SK-N-SH (cell line): ENCODE results near the gene PDHX. TPM values are rescaled to one million over a fixed set of nuclear protein-coding genes. Genes with fewer than 3 reads are reported as not detected.
A peak's percentile ranks its signal among the peaks of the same experiment; 100 is the strongest.

Source experiments
- CTCF ChIA-PET: fragments of 300-600, 350-600 bp; formaldehyde crosslinking; extraction: SDS; loops from one replicate; lab custom pipeline; 2021; lab: Yijun Ruan, JAX
- POLR2A ChIA-PET: fragments of 350-600 bp; sonication (Branson Sonifier 250); formaldehyde crosslinking; extraction: SDS; loops from one replicate; lab custom pipeline; 2020; ENCODE audit warnings: antibody characterized with exemption, inconsistent platforms; lab: Yijun Ruan, JAX
- DNase-seq: peaks from one replicate; pipeline ENCODE4 v3.0.0; 2012
- H2AFZ ChIP-seq: fragments of 200-600 bp; sonication (generic); 2 replicates; pipeline ENCODE4 v1.8.1; 2016; ENCODE audit warnings: antibody characterized with exemption, mild to moderate bottlenecking, low read depth
- H3F3A ChIP-seq: fragments of 200-600 bp; sonication (generic); replicated peaks from 2 replicates; pipeline ENCODE3; 2016; ENCODE audit warnings: antibody characterized with exemption, mild to moderate bottlenecking; ENCODE audit not compliant: insufficient read depth
- H3K27ac ChIP-seq, 2 experiments: fragments of 200-500 bp in 1 of 2; fragments of 200-600 bp in 1 of 2; sonication (Bioruptor generic) in 1 of 2; sonication (generic), shearing (Covaris generic) in 1 of 2; 2 replicates each; pipeline versions ENCODE4 v1.5.1 to v1.6.1; 2014 to 2016; ENCODE audit warnings: low read depth in 2 of 2, inconsistent platforms in 1 of 2, low read length in 1 of 2, mild to moderate bottlenecking in 1 of 2, mixed read lengths in 1 of 2
- H3K27me3 ChIP-seq: fragments of 200-600 bp; sonication (generic), shearing (Covaris generic); 2 replicates; pipeline ENCODE4 v1.6.1; 2016; ENCODE audit warnings: mixed run types; ENCODE audit not compliant: insufficient read depth
- H3K36me3 ChIP-seq, 2 experiments: fragments of 200-500 bp in 1 of 2; fragments of 200-600 bp in 1 of 2; sonication (Bioruptor generic) in 1 of 2; sonication (generic) in 1 of 2; replicated peaks in 1 of 2; 2 replicates each; pipeline versions ENCODE3 to v1.5.1; 2014 to 2016; ENCODE audit warnings: low read length in 1 of 2, mild to moderate bottlenecking in 1 of 2; ENCODE audit not compliant: insufficient read depth in 2 of 2, control insufficient read depth in 1 of 2
- H3K4me1 ChIP-seq, 2 experiments: fragments of 200-500 bp in 1 of 2; fragments of 200-600 bp in 1 of 2; sonication (Bioruptor generic) in 1 of 2; sonication (generic), shearing (Covaris generic) in 1 of 2; 2 replicates each; pipeline versions ENCODE4 v1.5.1 to v1.6.1; 2014 to 2016; ENCODE audit warnings: low read depth in 1 of 2, low read length in 1 of 2, mixed run types in 1 of 2; ENCODE audit not compliant: insufficient read depth in 2 of 2, control insufficient read depth in 1 of 2
- H3K4me2 ChIP-seq: fragments of 200-600 bp; sonication (generic), shearing (Covaris generic); 2 replicates; pipeline ENCODE4 v1.6.1; 2017; ENCODE audit warnings: mixed run types
- H3K4me3 ChIP-seq, 2 experiments: fragments of 200-500 bp in 1 of 2; fragments of 200-600 bp in 1 of 2; sonication (Bioruptor generic) in 1 of 2; sonication (generic), shearing (Covaris generic) in 1 of 2; 2 replicates each; pipeline versions ENCODE4 v1.5.1 to v1.8.1; 2014 to 2016; ENCODE audit warnings: low read depth in 2 of 2, inconsistent platforms in 1 of 2, low read length in 1 of 2, mild to moderate bottlenecking in 1 of 2, mixed read lengths in 1 of 2, moderate library complexity in 1 of 2
- H3K79me2 ChIP-seq: fragments of 200-600 bp; sonication (generic); 2 replicates; pipeline ENCODE4 v1.8.1; 2017; ENCODE audit warnings: mild to moderate bottlenecking; ENCODE audit not compliant: insufficient read depth
- H3K9ac ChIP-seq: fragments of 200-600 bp; sonication (generic); 2 replicates; pipeline ENCODE4 v1.6.1; 2017; ENCODE audit warnings: mixed run types
- H3K9me2 ChIP-seq: fragments of 200-600 bp; sonication (generic); 2 replicates; pipeline ENCODE4 v1.6.1; 2017; ENCODE audit warnings: mixed run types
- H3K9me3 ChIP-seq: fragments of 200-600 bp; sonication (generic); 2 replicates; pipeline ENCODE4 v1.6.1; 2017; ENCODE audit warnings: mixed run types, mild to moderate bottlenecking, moderate library complexity
- H4K20me1 ChIP-seq: fragments of 200-600 bp; sonication (generic); 2 replicates; pipeline ENCODE4 v1.6.1; 2017; ENCODE audit warnings: mild to moderate bottlenecking, mixed run types; ENCODE audit not compliant: insufficient read depth
- CHD2 ChIP-seq: fragments of 150-350 bp; IDR thresholded peaks from 2 replicates; pipeline ENCODE4 v1.6.1; 2018; ENCODE audit warnings: low read length; ENCODE audit not compliant: partially characterized antibody
- ELF1 ChIP-seq: IDR thresholded peaks from 2 replicates; pipeline ENCODE4 v1.4.0; 2012
- EP300 ChIP-seq, 2 experiments: IDR thresholded peaks; 2 replicates each; pipeline versions ENCODE4 v1.4.0 to v1.6.1; 2012; ENCODE audit warnings: borderline replicate concordance in 1 of 2, low read depth in 1 of 2, low read length in 1 of 2
- FOSL2 ChIP-seq: IDR thresholded peaks from 2 replicates; pipeline ENCODE4 v1.4.0; 2012; ENCODE audit warnings: low read depth, mild to moderate bottlenecking, moderate library complexity, borderline replicate concordance
- FOXJ3 ChIP-seq: sonication (generic); formaldehyde crosslinking; IDR thresholded peaks from 2 replicates; pipeline ENCODE4 v1.5.1; 2020; ENCODE audit warnings: mild to moderate bottlenecking, missing genetic modification reagents
- GABPA ChIP-seq: IDR thresholded peaks from 2 replicates; pipeline ENCODE4 v1.4.0; 2012; ENCODE audit warnings: low read depth, mild to moderate bottlenecking
- JUND ChIP-seq: IDR thresholded peaks from 2 replicates; pipeline ENCODE4 v1.4.0; 2012
- MXI1 ChIP-seq: IDR thresholded peaks from 2 replicates; pipeline ENCODE4 v1.6.1; 2012; ENCODE audit warnings: mild to moderate bottlenecking, low read depth, low read length, improper control_type of control experiment
- POLR2AphosphoS5 ChIP-seq: IDR thresholded peaks from 2 replicates; pipeline ENCODE4 v1.6.1; 2012; ENCODE audit warnings: low read depth, low read length
- RAD21 ChIP-seq: IDR thresholded peaks from 2 replicates; pipeline ENCODE4 v1.6.1; 2012; ENCODE audit warnings: mild to moderate bottlenecking, low read length
- RXRA ChIP-seq: IDR thresholded peaks from 2 replicates; pipeline ENCODE4 v1.4.0; 2012; ENCODE audit warnings: low read depth, mild to moderate bottlenecking, borderline replicate concordance
- TCF12 ChIP-seq: IDR thresholded peaks from 2 replicates; pipeline ENCODE4 v1.4.0; 2012
- TEAD4 ChIP-seq: IDR thresholded peaks from 2 replicates; pipeline ENCODE4 v1.4.0; 2012; ENCODE audit warnings: mild to moderate bottlenecking, borderline replicate concordance; ENCODE audit not compliant: insufficient read depth
- YY1 ChIP-seq: IDR thresholded peaks from 2 replicates; pipeline ENCODE4 v1.4.0; 2012; ENCODE audit warnings: low read depth, mild to moderate bottlenecking
- WGBS: methylation state at CpG from one replicate; pipeline ENCODE4 v1.1.6; 2017; ENCODE audit warnings: low lambda C conversion rate; 5-methylcytosine and 5-hydroxymethylcytosine counted together
- polyA plus RNA-seq, 3 experiments: library from polyadenylated mRNA; depleted of rRNA; stranded (reverse); fragments of >200 nt; gene quantifications; 2 replicates each; pipeline ENCODE4 v1.2.3, GENCODE V29; 2012
- TF ChIP-seq, protein P1 (sequence below): IDR thresholded peaks from 2 replicates; pipeline ENCODE4 v1.4.0; 2012; ENCODE audit warnings: low read depth, borderline replicate concordance
- TF ChIP-seq, protein P2 (sequence below): IDR thresholded peaks from 2 replicates; pipeline ENCODE4; 2012
- TF ChIP-seq, protein P3 (sequence below): fragments of 150-350 bp; IDR thresholded peaks from 2 replicates; pipeline ENCODE4 v1.6.1; 2016; ENCODE audit warnings: mild to moderate bottlenecking, low read depth, low read length

PDHX gene
- polyA plus RNA-seq, 1 of the 3 experiments (the other 2 are of a cell fraction) = 14.8 TPM

DNA sequence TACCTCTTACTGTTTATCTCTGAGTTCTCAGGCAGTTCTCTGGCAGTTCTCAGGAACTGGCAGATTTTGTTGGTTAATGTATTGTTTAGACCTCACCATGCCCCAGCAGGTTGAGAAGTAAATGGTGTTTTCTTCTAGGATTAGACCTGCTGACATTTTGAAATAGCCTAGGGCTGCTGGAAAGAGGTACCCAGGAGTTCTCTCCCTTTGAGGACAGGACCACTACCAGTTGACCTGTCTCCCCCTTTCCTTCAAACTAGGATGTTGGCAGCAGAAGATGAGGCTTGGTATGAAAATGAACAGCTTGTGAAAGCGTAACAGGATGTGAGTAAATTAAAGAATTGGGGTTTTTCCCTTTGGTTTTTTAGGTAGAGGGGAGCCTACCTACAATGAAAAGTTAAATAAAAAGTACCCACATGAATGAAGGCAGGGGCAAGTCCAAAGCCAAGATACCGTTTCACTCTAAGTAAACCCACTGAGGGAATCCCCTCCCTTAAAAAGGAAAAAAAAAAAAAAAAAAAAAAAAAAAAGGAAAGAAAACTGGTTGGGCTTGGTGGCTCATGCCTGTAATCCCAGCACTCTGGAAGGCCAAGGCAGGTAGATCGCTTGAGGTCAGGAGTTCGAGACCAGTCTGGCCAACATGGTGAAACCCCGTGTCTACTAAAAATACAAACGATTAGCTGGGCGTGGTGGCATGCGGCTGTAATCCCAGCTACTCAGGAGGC lies 96.2 kb downstream of the PDHX start:
- Histone ChIP-seq H3K27ac (no peak overlapping the region), H3K9ac (no peak overlapping the region), H3K36me3 (no peaks in the 10 kb centered on the region), H3F3A (peaks cover 11% of the 10 kb centered on the region), H2AFZ (no peak overlapping the region), H3K9me3 (no peaks in the 10 kb centered on the region), H3K79me2 (no peaks in the 10 kb centered on the region), H3K4me3 (no peak overlapping the region), H3K4me2 (no peak overlapping the region), H3K27me3 (no peaks in the 10 kb centered on the region), H4K20me1 (no peaks in the 10 kb centered on the region), H3K9me2 (no peaks in the 10 kb centered on the region), H3K4me1 (peaks cover 0 to 11% of the 10 kb centered on the region in 2 experiments; a peak in 3 of 4 replicates)
- no peak for DNase-seq
- TF ChIP-seq YY1 (no peak), RAD21 (no peak), POLR2AphosphoS5 (no peak)
- TF ChIP-seq, protein P1, sequence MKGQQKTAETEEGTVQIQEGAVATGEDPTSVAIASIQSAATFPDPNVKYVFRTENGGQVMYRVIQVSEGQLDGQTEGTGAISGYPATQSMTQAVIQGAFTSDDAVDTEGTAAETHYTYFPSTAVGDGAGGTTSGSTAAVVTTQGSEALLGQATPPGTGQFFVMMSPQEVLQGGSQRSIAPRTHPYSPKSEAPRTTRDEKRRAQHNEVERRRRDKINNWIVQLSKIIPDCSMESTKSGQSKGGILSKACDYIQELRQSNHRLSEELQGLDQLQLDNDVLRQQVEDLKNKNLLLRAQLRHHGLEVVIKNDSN = no peak
- ChIA-PET POLR2A (no interaction called here), CTCF (no interaction called here)
- WGBS = 94% methylated on average over 8 of the region's 8 CpGs

DNA sequence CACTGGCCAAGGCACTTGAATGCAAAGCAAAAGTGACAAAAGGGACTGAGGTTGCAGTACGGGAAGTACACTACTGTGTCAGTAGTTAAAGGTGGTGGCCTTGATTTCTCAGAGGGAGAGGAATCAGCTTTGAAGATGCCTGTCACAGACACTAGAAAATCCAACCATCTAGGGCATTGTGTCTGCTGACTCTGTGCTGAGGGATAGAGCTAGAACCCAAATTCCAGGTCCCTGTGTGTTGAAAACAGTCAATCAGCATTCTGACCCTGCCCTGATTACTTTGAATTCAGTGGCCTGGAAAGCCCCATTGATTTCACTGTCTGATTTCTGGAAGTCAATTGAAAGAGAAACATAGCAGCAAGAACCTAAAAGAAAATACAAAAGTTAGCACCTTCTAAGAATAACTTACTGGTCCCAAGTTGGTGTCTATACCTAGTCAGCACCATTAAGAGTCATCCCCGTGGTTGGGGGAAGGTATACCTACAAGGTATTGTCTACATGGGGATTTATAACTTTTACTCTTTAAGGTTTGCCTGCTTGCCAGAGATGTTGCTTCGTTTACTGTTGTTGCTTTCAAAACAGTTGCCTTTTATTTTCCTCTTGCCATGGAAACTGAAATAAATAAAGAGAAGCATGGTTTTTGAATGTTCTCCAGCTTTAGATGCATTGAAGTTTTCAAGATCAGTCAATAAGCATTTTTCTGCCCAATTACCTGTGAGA lies 97.3 kb downstream of the PDHX start:
- no peak overlapping the region for H3K9ac ChIP-seq
- H3K4me3 ChIP-seq = no peak overlapping the region
- H3K36me3 ChIP-seq = no peaks in the 10 kb centered on the region
- H3K9me3 ChIP-seq = no peaks in the 10 kb centered on the region
- POLR2A ChIA-PET = no interaction called here
- TF ChIP-seq TEAD4 = no peak
- H3K79me2 ChIP-seq = no peaks in the 10 kb centered on the region
- peaks cover 0 to 11% of the 10 kb centered on the region in 2 experiments; a peak in 2 of 4 replicates for H3K4me1 ChIP-seq
- H3K27ac ChIP-seq = peak overlapping the region in 1 of 2 experiments; percentile 71; a peak in 2 of 4 replicates
- H3K27me3 ChIP-seq = no peaks in the 10 kb centered on the region
- H3K9me2 ChIP-seq = no peaks in the 10 kb centered on the region
- peaks cover 11% of the 10 kb centered on the region for H3F3A ChIP-seq
- no peak for DNase-seq
- H3K4me2 ChIP-seq = no peak overlapping the region
- no peaks in the 10 kb centered on the region for H4K20me1 ChIP-seq
- H2AFZ ChIP-seq = no peak overlapping the region
- whole genome bisulfite sequencing = 87% methylated on average over 3 of the region's 3 CpGs
- CTCF ChIA-PET = no interaction called here

DNA sequence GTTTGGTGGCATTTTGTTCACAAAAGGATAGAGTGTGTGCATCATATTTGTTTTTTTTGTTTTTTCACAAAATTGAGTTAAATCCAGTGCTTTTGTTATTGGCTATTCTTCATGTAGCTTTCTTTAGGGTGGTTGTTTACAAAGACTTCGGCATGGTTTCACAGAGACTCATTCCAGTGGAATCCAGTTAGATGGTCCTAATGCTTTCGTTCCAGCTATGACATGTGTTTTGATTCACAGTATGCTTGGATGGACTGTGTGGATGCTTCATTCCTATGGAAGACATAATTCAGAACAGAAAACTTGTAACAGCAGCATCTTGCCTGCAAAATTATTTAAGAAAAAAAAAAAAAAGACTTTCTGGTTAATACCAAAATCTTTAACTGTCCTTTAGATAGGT lies 97.9 kb downstream of the PDHX start:
- POLR2A ChIA-PET = no interaction called here
- TF ChIP-seq FOXJ3 = no peak
- 0 out of 2 replicates have a peak, but pooled peaks have one; percentile 44 for TF ChIP-seq JUND
- TF ChIP-seq FOSL2 = peak; percentile 44; the same call in 1 of the 2 replicates
- peak in 1 of 2 experiments; percentile 35; a peak in 1 of 4 replicates for TF ChIP-seq EP300 (IDR thresholded peaks at IDR 0.05; ENCODE audit: borderline replicate concordance in 1 of 2, low read depth in 1 of 2, low read length in 1 of 2)
- no peak for TF ChIP-seq GABPA
- TF ChIP-seq, protein P2, sequence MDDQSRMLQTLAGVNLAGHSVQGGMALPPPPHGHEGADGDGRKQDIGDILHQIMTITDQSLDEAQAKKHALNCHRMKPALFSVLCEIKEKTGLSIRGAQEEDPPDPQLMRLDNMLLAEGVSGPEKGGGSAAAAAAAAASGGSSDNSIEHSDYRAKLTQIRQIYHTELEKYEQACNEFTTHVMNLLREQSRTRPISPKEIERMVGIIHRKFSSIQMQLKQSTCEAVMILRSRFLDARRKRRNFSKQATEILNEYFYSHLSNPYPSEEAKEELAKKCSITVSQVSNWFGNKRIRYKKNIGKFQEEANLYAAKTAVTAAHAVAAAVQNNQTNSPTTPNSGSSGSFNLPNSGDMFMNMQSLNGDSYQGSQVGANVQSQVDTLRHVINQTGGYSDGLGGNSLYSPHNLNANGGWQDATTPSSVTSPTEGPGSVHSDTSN = peak; percentile 48; the same call in 1 of the 2 replicates
- no peak for TF ChIP-seq MXI1
- TF ChIP-seq RXRA = no peak
- TF ChIP-seq ELF1 = no peak
- TF ChIP-seq CHD2 = no peak
- TF ChIP-seq, protein P3, sequence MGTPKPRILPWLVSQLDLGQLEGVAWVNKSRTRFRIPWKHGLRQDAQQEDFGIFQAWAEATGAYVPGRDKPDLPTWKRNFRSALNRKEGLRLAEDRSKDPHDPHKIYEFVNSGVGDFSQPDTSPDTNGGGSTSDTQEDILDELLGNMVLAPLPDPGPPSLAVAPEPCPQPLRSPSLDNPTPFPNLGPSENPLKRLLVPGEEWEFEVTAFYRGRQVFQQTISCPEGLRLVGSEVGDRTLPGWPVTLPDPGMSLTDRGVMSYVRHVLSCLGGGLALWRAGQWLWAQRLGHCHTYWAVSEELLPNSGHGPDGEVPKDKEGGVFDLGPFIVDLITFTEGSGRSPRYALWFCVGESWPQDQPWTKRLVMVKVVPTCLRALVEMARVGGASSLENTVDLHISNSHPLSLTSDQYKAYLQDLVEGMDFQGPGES = no peak
- peak; percentile 84 for TF ChIP-seq TCF12

More for the DNA sequence above, 97.9 kb downstream of the PDHX start:
- Histone ChIP-seq H3K4me1 (peaks cover 0 to 7% of the 10 kb centered on the region in 2 experiments; a peak in 1 of 4 replicates), H4K20me1 (no peaks in the 10 kb centered on the region), H3K4me3 (no peak overlapping the region), H3K4me2 (no peak overlapping the region), H3K36me3 (no peaks in the 10 kb centered on the region), H2AFZ (no peak overlapping the region), H3K27ac (peak overlapping the region in 1 of 2 experiments; percentile 71; a peak in 2 of 4 replicates), H3K27me3 (no peaks in the 10 kb centered on the region), H3K79me2 (no peaks in the 10 kb centered on the region), H3K9me2 (no peaks in the 10 kb centered on the region), H3K9ac (no peak overlapping the region), H3F3A (peaks cover 11% of the 10 kb centered on the region), H3K9me3 (no peaks in the 10 kb centered on the region)
- DNase-seq = no peak
- WGBS = 13% methylated on average over 2 of the region's 2 CpGs
- CTCF ChIA-PET = no interaction called here
